ENCODE measurements around the gene SLC27A1.
"Not testable (repeated sequence)": the region's sequence is repeated elsewhere in the genome, so short reads cannot be mapped to it uniquely, and the experiment has no call there.

The SLC27A1 gene

GRCh38 chr19:17510220-17510993 is 40.1 kb downstream of the SLC27A1 start:
- no peak for DNase-seq (ENCODE audit: low read depth in 2 of 2)

GRCh38 chr19:17511724-17512573 is 41.6 kb downstream of the SLC27A1 start:
- DNase-seq (ENCODE audit: low read depth in 2 of 2): peak; percentile 78 to 79

GRCh38 chr19:17512574-17512939 is 42.2 kb downstream of the SLC27A1 start:
- no peak for DNase-seq (ENCODE audit: low read depth in 2 of 2)

- no peak for DNase-seq (ENCODE audit: low read depth in 2 of 2)
Measured at GRCh38 chr19:17515408-17516149, 45.3 kb downstream of the SLC27A1 start.

- no peak for DNase-seq (ENCODE audit: low read depth in 2 of 2)
Measured at GRCh38 chr19:17517898-17518297, 47.6 kb downstream of the SLC27A1 start.

GRCh38 chr19:17518654-17519053 is 48.3 kb downstream of the SLC27A1 start:
- DNase-seq (ENCODE audit: low read depth in 2 of 2): not testable (repeated sequence)

GRCh38 chr19:17519967-17520366 is 49.6 kb downstream of the SLC27A1 start:
- DNase-seq (ENCODE audit: low read depth in 2 of 2): no peak

- DNase-seq (ENCODE audit: low read depth in 2 of 2): no peak
Measured at GRCh38 chr19:17520865-17521264, 50.5 kb downstream of the SLC27A1 start.

- DNase-seq (ENCODE audit: low read depth in 2 of 2): peak; percentile 25 to 41
Measured at GRCh38 chr19:17522988-17523872, 52.9 kb downstream of the SLC27A1 start.

GRCh38 chr19:17524651-17525050 is 54.3 kb downstream of the SLC27A1 start:
- DNase-seq (ENCODE audit: low read depth in 2 of 2): no peak

GRCh38 chr19:17525141-17525540 is 54.8 kb downstream of the SLC27A1 start:
- DNase-seq (ENCODE audit: low read depth in 2 of 2): no peak

- DNase-seq (ENCODE audit: low read depth in 2 of 2): no peak
Measured at GRCh38 chr19:17526922-17527321, 56.6 kb downstream of the SLC27A1 start.

GRCh38 chr19:17527326-17527725 is 57.0 kb downstream of the SLC27A1 start:
- no peak for DNase-seq (ENCODE audit: low read depth in 2 of 2)

GRCh38 chr19:17528610-17529009 is 58.3 kb downstream of the SLC27A1 start:
- DNase-seq (ENCODE audit: low read depth in 2 of 2): no peak

GRCh38 chr19:17529239-17530158 is 59.2 kb downstream of the SLC27A1 start:
- DNase-seq (ENCODE audit: low read depth in 2 of 2): no peak

GRCh38 chr19:17530586-17530985 is 60.3 kb downstream of the SLC27A1 start:
- no peak for DNase-seq (ENCODE audit: low read depth in 2 of 2)

GRCh38 chr19:17532116-17532515 is 61.8 kb downstream of the SLC27A1 start:
- DNase-seq (ENCODE audit: low read depth in 2 of 2): no peak

GRCh38 chr19:17532557-17532956 is 62.2 kb downstream of the SLC27A1 start:
- no peak for DNase-seq (ENCODE audit: low read depth in 2 of 2)

GRCh38 chr19:17534767-17535166 is 64.4 kb downstream of the SLC27A1 start:
- no peak for DNase-seq (ENCODE audit: low read depth in 2 of 2)

GRCh38 chr19:17536955-17537354 is 66.6 kb downstream of the SLC27A1 start:
- DNase-seq (ENCODE audit: low read depth in 2 of 2): no peak
